Spinal cord (tissue), 10 donors: ENCODE results near the gene CCDC102B. TPM values are rescaled to one million over a fixed set of nuclear protein-coding genes. Genes with fewer than 3 reads are reported as not detected.
"Not testable (repeated sequence)": the region's sequence is repeated elsewhere in the genome, so short reads cannot be mapped to it uniquely, and the experiment has no call there.

Experiments used
- DNase-seq, 6 donors: peaks; one replicate each; pipeline versions ENCODE4 v3.0.0 to v3.0.0-alpha.2; 2013 to 2015; ENCODE audit warnings: low spot score in 6 of 6, low read depth in 4 of 6
- H3K27ac ChIP-seq: one replicate; pipeline ENCODE4 v1.5.1; 2013; ENCODE audit warnings: low read depth, low read length, control low read depth
- H3K27me3 ChIP-seq: one replicate; pipeline ENCODE4 v1.6.1; 2013; ENCODE audit warnings: low read length; ENCODE audit not compliant: control insufficient read depth, insufficient read depth
- H3K36me3 ChIP-seq: one replicate; pipeline ENCODE4 v1.6.1; 2013; ENCODE audit warnings: low read length; ENCODE audit not compliant: control insufficient read depth, insufficient read depth
- H3K4me1 ChIP-seq: one replicate; pipeline ENCODE4 v1.6.1; 2013; ENCODE audit warnings: low read length; ENCODE audit not compliant: control insufficient read depth, insufficient read depth
- H3K4me3 ChIP-seq: one replicate; pipeline ENCODE4 v1.5.1; 2013; ENCODE audit warnings: low read depth, low read length, control low read depth
- H3K9me3 ChIP-seq: one replicate; pipeline ENCODE4 v1.6.1; 2013; ENCODE audit warnings: low read length; ENCODE audit not compliant: control insufficient read depth, insufficient read depth
- whole genome bisulfite sequencing: methylation state at CpG from one replicate; pipeline ENCODE4 v1.1.5; 2013; ENCODE audit warnings: missing lambda C conversion rate; ENCODE audit not compliant: insufficient coverage; 5-methylcytosine and 5-hydroxymethylcytosine counted together
- polyA plus RNA-seq, 2 donors: library from polyadenylated mRNA; unstranded; fragments of 120-200 nt; gene quantifications; one replicate each; pipeline ENCODE4 v1.2.1, GENCODE V29; 2013; ENCODE audit not compliant: insufficient read length in 2 of 2
- total RNA-seq, 2 donors: library from RNA; depleted of rRNA in 1 of 2; stranded (reverse); fragments of 120-200 nt in 1 of 2; fragments of >200 nt in 1 of 2; gene quantifications; one replicate each; pipeline versions ENCODE4 v1.2.3 to v1.2.4, GENCODE V29; 2013 to 2014
- donor health status: healthy.

CCDC102B gene
- total and polyA plus RNA-seq, 4 donors: 6.2 to 21.2 (median 15.3) TPM

- no peak overlapping the region for H3K27ac ChIP-seq
- peaks cover 3% of the 10 kb centered on the region for H3K9me3 ChIP-seq
- H3K4me1 ChIP-seq: no peaks in the 10 kb centered on the region
- H3K36me3 ChIP-seq: no peaks in the 10 kb centered on the region
- no peak overlapping the region for H3K4me3 ChIP-seq
- no peak for DNase-seq
- no peaks in the 10 kb centered on the region for H3K27me3 ChIP-seq
Measured at GRCh38 chr18:68983126-68983525, 185.2 kb downstream of the CCDC102B start.

GRCh38 chr18:68984342-68984741 lies 186.5 kb downstream of the CCDC102B start:
- no peak for DNase-seq
- Histone ChIP-seq H3K27ac (no peak overlapping the region), H3K36me3 (no peaks in the 10 kb centered on the region), H3K9me3 (peaks cover 3% of the 10 kb centered on the region), H3K27me3 (no peaks in the 10 kb centered on the region), H3K4me1 (no peaks in the 10 kb centered on the region), H3K4me3 (no peak overlapping the region)
- WGBS: no CpG with 5 or more reads among the region's 2 CpGs

- Histone ChIP-seq H3K36me3 (no peaks in the 10 kb centered on the region), H3K9me3 (peaks cover 3% of the 10 kb centered on the region), H3K27me3 (no peaks in the 10 kb centered on the region), H3K27ac (no peak overlapping the region), H3K4me1 (no peaks in the 10 kb centered on the region), H3K4me3 (no peak overlapping the region)
- WGBS: no CpG with 5 or more reads among the region's 2 CpGs
- DNase-seq: no peak
Measured at GRCh38 chr18:68985172-68985820, 187.4 kb downstream of the CCDC102B start.

GRCh38 chr18:68991286-68991685 lies 193.4 kb downstream of the CCDC102B start:
- H3K36me3 ChIP-seq: no peaks in the 10 kb centered on the region
- no peak overlapping the region for H3K4me3 ChIP-seq
- peaks cover 4% of the 10 kb centered on the region for H3K9me3 ChIP-seq
- no peaks in the 10 kb centered on the region for H3K4me1 ChIP-seq
- peak in 2 of 6 donors; percentile 2 to 41 for DNase-seq
- H3K27ac ChIP-seq: no peak overlapping the region
- H3K27me3 ChIP-seq: no peaks in the 10 kb centered on the region

- no peak overlapping the region for H3K4me3 ChIP-seq
- DNase-seq: no peak
- no peaks in the 10 kb centered on the region for H3K36me3 ChIP-seq
- H3K27ac ChIP-seq: no peak overlapping the region
- no peaks in the 10 kb centered on the region for H3K27me3 ChIP-seq
- peaks cover 3% of the 10 kb centered on the region for H3K9me3 ChIP-seq
- 85% methylated on average over 12 of the region's 12 CpGs for WGBS
- H3K4me1 ChIP-seq: no peaks in the 10 kb centered on the region
Measured at GRCh38 chr18:68992719-68993482, 195.0 kb downstream of the CCDC102B start.

- H3K4me1 ChIP-seq: no peaks in the 10 kb centered on the region
- 97% methylated on average over 3 of the region's 4 CpGs for WGBS
- DNase-seq: no peak
- H3K4me3 ChIP-seq: no peak overlapping the region
- no peaks in the 10 kb centered on the region for H3K36me3 ChIP-seq
- H3K27ac ChIP-seq: no peak overlapping the region
- H3K9me3 ChIP-seq: peaks cover 2% of the 10 kb centered on the region
- no peaks in the 10 kb centered on the region for H3K27me3 ChIP-seq
Measured at GRCh38 chr18:68995675-68996074, 197.8 kb downstream of the CCDC102B start.

GRCh38 chr18:68997845-68998244 lies 200.0 kb downstream of the CCDC102B start:
- Histone ChIP-seq H3K9me3 (peaks cover 2% of the 10 kb centered on the region), H3K27me3 (no peaks in the 10 kb centered on the region), H3K4me3 (no peak overlapping the region), H3K36me3 (no peaks in the 10 kb centered on the region), H3K4me1 (no peaks in the 10 kb centered on the region), H3K27ac (no peak overlapping the region)
- DNase-seq: no peak
- WGBS: 80% methylated on average over 1 of the region's 3 CpGs

GRCh38 chr18:69000366-69000765 lies 202.5 kb downstream of the CCDC102B start:
- no peak overlapping the region for H3K27ac ChIP-seq
- no peak for DNase-seq
- H3K9me3 ChIP-seq: peaks cover 2% of the 10 kb centered on the region
- H3K36me3 ChIP-seq: no peaks in the 10 kb centered on the region
- H3K27me3 ChIP-seq: no peaks in the 10 kb centered on the region
- H3K4me3 ChIP-seq: no peak overlapping the region
- no CpG with 5 or more reads among the region's 1 CpG for WGBS
- H3K4me1 ChIP-seq: no peaks in the 10 kb centered on the region

GRCh38 chr18:69002233-69002632 lies 204.4 kb downstream of the CCDC102B start:
- WGBS: 90% methylated on average over 2 of the region's 6 CpGs
- Histone ChIP-seq H3K9me3 (no peaks in the 10 kb centered on the region), H3K36me3 (no peaks in the 10 kb centered on the region)

GRCh38 chr18:69006212-69006611 lies 208.3 kb downstream of the CCDC102B start:
- H3K4me1 ChIP-seq, H3K36me3 ChIP-seq, DNase-seq, H3K27ac ChIP-seq, H3K27me3 ChIP-seq, H3K4me3 ChIP-seq, H3K9me3 ChIP-seq: not testable (repeated sequence)
- WGBS: 100% methylated on average over 2 of the region's 4 CpGs

More at GRCh38 chr18:69002233-69002632, 204.4 kb downstream of the CCDC102B start:
- no peak for DNase-seq
- Histone ChIP-seq H3K27ac (no peak overlapping the region), H3K4me3 (no peak overlapping the region), H3K4me1 (no peaks in the 10 kb centered on the region), H3K27me3 (no peaks in the 10 kb centered on the region)
